GM21825 (cell line): ENCODE data around the gene S1PR5.
"Not testable (repeated sequence)": the region's sequence is repeated elsewhere in the genome, so short reads cannot be mapped to it uniquely, and the experiment has no call there.

ENCODE experiments used
- ATAC-seq: cut with Tn5 transposase; IDR thresholded peaks from one replicate; pipeline ENCODE4 v1.9.1; 2021; ENCODE audit warnings: mild to moderate bottlenecking, moderate library complexity; ENCODE audit not compliant: unreplicated experiment

The S1PR5 gene

DNA sequence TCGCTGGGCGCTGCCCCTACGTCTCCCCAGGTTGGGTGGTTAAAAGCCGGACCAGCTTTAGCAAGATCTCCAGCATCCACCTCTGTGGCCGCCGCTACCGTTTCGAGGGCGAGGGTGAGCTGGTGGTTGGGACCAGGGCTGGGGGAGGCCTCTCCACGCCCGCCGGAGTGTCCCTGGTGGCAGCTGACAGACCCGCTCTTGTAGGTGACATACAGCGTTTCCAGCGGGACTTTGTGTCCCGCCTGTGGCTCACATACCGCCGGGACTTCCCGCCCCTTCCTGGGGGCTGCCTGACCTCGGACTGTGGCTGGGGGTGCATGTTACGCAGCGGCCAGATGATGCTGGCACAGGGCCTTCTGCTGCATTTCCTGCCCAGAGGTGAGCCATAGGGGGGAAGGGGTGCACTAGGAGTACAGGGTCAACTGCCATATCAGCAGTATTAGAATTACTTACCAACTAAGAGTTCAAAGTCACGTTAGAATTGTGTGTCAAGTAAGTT lies 27.6 kb upstream of the S1PR5 start:
- ATAC-seq: no peak

DNA sequence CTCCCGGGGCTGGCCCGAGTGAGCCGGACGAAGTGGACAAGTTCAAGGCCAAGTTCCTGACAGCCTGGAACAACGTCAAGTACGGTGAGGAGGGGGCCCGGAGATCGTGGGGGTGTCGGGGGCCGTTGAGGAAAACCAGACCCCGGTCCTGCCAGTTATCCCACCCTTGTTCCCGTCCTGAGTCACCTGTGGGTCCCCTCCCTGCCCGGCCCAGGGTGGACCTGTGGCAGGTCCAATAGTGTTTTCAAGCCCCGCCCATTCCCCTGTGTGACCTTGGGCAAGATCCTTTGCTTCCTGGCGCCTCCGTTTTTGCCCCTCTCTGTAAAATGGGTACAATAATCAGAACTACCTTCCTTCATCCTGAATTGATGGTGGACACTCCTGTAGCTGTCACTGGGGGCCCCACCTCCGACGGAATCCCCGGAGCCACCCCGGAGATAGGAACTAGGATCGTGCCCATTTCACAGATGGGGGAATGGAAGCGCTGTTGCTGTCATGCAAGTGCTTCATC lies 27.1 kb upstream of the S1PR5 start:
- ATAC-seq: no peak

DNA sequence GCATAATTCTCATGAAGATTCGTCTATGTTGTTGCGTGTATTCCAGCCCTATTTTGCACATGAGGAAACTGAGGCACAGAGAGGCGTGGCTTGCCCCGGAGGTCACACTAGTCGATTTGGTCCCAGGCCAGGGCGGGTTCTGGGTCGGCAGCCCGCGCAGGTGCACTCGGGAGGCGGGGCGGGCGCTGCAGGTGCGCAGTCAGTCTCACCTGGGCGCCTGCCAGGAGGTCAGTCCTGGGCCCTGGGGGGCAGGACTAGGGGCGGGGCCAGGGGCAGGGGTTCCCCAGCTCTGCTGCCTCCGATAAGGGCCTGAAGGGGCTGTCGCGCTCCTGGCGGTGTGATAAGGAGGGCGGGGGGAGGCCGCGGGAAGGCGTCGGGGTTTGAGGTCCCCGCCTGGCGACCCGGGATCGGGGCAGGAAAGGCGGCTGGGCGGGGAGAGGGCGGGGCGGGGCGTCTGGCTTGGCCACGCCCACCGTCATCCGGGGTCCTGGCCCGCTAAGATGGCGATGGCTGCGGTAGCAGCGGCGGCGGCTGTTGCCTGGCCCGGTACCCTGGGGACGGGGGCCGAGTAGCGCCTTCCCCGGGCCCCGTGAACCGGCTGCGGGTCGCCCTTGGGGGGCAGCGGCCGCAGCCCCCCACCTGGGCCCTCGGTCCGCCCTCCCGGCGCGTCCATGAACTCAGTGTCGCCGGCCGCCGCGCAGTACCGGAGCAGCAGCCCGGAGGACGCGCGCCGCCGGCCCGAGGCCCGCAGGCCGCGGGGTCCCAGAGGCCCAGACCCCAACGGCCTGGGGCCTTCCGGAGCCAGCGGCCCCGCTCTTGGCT lies 26.4 kb upstream of the S1PR5 start, which contains the start of gene ATG4D:
TSS of gene ATG4D (plus strand) at position 485 of the 822 bp plus-strand sequence. CDS start at position 672, 187 bp downstream.
- peak; percentile 71 for ATAC-seq

DNA sequence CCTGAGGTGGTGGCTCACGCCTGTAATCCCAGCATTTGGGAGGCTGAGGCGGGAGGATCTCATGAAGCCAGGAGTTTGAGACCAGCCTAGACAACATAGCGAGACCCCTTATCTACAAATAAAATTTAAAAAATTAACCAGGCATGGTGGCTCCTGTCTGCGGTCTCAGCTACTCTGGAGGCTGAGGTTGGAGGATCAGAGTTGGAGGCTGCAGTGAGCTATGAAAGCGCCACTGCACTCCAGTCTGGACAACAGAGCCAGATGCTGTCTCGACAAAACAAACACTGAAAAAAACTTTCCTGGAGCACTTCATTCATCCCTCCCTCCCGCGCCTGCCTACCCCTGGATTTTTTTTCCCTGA lies 25.8 kb upstream of the S1PR5 start:
- ATAC-seq: no peak

DNA sequence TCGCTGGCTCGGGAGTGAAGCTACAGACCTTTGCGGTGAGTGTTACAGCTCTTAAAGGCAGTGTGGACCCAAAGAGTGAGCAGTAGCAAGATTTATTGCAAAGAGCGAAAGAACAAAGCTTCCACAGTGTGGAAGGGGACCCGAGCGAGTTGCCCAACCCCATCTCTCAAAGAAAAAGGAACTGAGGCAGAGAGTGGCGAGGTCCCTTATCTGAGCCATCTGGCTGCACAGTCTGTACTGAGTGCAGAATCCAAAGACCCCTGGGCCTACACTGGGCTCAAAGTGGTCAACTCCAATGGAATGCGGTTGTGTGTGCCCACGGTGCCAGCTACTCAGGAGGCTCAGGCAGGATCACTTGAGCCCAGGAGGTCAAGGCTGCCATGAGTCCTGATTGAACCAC lies 21.8 kb upstream of the S1PR5 start:
- not testable (repeated sequence) for ATAC-seq

DNA sequence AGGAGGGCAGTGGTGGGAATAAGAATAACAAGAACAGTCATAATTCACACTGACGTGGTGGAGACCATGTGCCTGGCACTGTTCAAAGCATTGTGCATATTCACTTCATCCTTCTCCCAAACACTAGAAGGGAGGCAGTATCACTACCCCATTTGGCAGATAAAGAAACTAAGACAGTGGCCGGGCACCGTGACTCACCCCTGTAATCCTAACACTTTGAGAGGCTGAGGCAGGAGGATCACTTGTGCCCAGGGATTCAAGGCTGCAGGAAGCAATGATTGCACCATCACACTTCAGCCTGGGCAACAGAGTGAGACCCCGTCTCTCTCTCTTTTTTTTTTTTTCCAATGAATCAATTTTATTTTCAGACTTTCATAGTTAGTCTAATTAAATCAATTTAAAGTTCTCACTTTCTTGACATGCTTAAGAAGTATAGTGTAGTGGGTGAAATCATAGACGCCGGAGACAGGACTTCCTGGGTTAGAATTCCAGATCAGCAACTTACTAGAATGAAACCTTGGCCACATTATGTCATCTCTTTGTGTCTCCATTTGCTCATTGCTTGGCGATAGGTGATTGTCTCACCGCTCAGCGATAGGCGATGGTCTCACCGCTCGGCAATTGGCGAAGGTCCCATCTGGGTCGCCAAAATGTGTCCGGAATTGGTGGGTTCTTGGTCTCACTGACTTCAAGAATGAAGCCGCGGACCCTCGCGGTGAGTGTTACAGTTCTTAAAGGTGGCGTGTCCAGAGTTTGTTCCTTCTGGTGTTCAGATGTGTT lies 21.1 kb upstream of the S1PR5 start:
- no peak for ATAC-seq

DNA sequence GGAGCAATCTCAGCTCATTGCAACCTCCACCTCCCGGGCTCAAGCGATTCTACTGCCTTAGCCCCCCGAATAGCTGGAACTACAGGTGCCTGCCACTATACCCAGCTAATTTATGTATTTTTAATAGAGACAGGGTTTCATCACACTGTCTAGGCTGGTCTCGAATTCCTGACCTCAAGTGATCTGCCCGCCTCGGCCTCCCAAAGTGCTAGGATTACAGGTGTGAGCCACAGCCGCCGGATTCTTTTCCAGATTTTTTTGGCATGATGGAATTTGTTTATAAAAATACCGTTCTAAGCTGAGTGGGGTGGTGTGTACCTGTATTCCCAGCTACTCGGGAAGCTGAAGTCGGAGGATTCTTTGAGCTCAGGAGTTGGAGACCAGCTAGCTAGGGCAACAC lies 20.4 kb upstream of the S1PR5 start:
- no peak for ATAC-seq

DNA sequence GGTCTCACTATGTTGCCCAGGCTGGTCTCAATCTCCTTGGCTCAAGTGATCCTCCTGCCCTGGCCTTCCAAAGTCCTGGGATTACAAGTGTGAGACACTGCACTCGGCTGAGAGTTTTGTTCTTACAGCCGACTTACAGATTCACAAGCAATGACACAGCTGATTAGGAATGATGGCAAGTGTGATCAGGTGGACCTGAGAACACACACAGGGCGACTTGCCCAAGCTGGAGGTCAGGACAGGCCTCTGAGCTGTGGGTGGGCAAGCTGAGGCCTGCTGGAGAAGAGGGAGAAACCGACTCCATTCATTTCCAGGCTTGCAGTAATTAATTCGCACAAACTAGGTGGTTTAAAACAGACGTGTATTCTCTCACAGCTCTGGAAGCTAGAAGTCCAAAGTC lies 18.4 kb upstream of the S1PR5 start:
- no peak for ATAC-seq

DNA sequence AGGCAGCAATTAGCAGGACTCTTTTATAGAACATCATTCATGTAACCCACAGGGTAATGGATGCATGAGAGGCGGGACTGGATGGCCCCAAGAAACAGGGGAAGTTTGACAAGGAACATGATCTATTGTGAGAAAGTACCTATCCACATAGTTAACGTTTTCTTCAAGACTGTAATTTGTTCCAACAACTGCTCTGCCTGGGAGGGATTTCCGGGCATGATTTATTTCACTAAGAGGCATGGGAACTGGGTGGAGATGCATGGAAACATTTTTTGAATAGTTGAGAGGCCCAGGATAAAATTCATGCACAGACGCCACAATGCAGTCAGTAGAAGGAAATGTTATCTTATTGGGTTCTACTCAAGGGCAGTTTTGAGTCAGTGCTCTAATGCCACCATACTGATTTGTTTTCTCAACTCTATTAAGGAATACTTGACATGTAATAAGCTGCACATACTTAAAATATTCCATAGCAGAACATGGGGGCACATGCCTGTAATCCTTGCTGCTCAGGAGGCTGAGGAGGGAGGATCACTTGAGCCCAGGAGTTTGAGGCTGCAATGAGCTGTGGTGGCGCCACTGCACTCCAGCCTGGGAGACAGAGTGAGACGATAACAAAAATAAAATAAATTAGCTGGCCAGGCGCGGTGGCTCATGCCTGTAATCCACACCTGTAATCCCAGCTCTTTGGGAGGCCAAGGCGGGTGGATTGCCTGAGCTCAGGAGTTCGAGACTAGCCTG lies 16.6 kb upstream of the S1PR5 start:
- no peak for ATAC-seq

DNA sequence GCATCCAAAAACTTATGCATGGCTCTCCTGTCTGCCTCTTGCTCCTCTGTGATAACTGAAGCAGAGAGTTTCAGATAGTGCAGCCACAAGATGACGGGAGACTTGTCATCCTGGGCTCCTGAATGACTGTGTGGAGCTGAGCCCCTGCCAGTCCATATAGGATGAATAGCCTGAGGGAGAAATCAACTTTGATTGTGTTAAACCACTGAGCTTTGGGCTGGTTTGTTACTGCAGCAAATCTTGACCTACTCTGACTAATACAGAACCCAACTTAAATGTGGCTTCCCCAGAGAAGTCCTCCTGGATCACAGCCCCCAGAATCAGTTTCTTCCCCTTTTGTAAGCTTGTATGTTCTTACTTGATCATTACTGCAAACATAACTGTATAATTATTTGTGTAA lies 15.2 kb upstream of the S1PR5 start:
- ATAC-seq: no peak

DNA sequence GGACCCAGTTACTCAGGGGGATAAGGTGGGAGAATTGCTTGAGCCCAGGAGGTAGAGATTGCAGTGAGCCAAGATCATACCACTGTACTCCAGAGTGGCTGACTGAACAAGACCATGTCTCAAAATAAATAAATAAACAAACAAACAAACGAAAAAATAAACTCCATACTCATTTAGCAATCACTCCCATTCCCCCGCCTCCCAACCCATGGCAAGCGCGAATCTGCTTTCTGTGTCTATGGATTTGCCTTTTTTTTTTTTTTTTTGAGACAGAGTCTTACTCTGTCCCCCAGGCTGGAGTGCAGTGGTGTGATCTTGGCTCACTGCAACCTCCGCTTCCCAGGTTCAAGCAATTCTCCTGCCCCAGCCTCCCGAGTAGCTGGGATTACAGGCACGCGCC lies 9.6 kb upstream of the S1PR5 start:
- ATAC-seq: not testable (repeated sequence)

DNA sequence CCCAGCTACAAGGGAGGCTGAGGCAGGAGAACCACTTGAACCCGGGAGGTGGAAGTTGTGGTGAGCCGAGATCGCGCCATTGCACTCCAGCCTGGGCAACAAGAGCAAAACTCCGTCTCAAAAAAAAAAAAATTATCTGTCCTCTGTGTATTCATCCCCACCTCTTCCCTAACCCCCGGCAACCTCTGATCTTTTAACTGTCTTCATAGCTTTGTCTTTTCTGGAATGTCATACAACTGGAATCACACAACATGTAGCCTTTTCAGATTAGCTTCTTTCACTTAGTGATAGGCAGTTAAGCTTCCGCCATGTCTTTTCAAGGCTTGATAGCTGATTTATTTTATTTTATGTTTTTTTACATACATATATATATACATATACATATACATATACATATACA lies 8.4 kb upstream of the S1PR5 start:
- no peak for ATAC-seq

DNA sequence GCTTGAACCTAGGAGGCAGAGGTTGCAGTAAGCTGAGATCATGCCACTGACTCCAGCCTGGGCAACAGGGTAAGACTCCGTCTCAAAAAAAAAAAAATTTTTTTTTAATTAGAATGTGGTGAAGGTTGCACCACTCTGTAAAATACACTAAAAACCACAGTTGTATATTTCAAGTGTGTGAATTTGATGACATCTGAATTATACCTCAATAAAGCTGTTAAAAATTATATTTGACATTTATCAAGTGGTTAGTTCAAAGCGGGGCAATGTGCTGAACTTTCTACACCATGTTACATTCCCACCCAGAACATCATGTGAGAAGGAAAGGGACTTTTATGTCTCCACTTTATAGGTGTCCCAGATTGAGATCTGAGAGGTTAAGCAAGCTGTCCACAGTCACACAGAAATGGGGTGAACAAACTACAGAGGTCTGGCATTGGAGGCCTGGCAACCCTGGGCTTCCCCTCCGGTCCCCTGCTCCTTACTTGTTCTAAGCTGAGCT lies 5.9 kb upstream of the S1PR5 start:
- ATAC-seq: no peak

DNA sequence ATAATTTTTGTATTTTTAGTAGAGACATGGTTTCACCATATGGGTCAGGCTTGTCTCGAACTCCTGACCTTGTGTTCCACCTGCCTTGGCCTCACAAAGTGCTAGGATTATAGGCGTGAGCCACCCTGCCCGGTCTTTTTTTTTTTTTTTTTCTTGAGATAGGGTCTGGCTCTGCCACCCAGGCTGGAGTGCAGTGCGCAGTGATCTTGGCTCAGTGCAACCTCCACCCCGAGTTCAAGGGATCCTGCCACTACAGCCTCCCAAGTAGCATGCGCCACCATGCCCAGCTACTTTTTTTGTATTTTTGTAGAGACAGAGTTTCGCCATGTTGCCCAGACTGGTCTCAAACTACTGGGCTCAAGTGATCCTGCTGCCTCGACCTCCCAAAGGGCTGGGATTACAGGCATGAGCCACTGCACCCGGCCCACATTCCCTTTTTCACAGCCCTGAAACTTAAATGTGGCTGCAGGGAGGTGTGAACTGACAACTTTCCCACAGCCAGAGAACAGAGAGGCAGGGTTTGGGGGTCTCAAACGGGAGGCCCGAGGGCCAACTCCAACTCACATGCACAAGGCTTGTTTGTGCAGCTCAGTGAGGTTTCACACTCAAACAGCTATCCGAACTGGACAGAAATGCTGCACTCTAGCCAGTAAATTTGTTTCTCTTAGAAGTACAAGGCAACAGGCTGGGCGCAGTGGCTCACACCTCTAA lies 4.4 kb upstream of the S1PR5 start:
- no peak for ATAC-seq

DNA sequence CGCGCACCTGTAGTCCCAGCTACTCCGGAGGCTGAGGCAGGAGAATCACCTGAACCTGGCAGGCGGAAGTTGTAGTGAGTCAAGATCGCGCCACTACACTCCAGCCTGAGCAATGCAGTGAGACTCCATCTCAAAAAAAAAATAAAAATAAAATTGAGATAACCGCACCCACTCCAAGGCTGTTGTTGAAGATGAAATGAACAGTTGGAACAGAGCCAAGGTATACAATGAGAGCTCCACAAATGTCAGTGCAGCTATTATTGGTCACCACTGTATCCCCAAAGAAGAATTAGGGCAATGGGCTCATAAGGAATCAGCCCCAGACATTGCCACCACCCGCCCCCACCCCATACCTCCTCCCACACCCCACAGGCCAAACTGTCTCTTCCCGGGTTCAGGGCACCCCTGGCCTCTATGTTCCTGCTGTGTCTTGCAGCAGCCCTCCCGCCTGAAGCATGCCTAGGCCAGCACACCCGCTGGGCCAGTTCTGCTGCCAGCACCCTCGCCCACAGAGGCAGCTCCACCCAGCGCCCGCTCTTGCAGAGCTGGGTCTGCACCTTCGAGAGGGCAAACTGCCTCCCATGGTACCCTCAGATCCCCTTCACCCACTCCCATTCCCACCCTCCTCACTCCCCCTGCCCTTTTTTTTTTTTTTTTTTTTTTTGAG lies 3.5 kb upstream of the S1PR5 start:
- ATAC-seq: no peak

DNA sequence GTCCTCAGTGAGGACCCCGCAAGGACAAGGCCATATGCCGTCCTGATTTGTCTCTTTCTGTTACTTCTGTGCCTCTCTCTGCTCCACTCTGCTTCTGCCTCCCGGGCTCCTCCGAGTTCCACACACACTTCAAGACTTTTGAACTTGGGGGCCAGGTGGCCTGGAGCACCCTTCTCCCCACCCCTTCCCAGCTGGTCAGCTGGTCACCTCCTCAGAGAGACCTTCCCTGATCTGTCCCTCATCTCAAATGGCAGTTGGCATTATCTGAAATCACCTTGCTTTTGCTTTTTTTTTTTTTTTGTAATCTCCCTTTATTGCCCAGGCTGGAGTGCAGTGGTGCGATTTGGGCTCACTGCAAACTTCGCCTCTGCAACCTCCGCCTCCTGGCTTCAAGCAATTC lies 2.2 kb upstream of the S1PR5 start:
- no peak for ATAC-seq

DNA sequence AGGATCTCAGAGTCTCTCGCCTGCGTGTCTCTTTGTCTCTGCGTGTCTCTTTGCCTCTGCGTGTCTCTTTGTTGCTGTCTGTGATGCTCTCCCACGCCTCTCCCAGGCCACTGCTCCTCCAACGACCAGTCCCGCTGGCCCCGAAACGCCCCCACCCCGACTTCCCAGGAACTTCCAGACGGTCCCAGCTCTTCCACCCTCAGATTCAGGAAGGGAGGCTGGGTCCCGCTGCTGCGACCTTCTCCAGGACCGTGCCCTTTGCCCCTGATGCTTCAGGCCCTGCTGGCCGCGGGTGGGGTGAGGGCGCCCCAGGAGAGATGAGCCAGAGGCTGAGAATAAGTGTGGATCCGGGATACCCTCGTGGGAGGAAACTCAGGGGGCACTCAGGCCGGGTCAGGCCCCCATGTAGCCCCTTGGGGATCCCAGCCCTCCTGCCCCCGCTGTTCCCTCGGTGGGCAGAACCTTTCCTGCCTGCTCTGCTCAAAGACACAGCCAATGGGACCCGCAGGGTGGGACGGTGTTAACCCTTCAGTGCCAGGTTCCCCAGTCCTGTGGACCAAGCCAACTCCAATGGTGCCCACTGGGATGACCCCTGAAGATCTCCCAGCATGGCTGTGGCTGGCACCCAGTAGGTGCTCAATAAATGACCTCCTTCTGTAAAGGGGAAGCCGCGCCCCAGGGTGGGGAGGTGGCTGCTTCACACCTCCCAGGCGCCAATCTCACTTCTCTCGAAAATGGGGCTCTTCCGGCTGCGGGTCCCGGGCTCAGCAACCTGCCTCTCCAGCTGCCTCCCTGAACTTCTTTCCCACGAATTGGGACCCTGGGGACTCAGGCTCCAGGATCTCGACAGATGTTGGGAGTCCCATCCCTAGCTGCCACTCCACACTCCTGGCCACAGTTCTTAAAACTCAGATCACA lies 1.5 kb upstream of the S1PR5 start:
- ATAC-seq: no peak

DNA sequence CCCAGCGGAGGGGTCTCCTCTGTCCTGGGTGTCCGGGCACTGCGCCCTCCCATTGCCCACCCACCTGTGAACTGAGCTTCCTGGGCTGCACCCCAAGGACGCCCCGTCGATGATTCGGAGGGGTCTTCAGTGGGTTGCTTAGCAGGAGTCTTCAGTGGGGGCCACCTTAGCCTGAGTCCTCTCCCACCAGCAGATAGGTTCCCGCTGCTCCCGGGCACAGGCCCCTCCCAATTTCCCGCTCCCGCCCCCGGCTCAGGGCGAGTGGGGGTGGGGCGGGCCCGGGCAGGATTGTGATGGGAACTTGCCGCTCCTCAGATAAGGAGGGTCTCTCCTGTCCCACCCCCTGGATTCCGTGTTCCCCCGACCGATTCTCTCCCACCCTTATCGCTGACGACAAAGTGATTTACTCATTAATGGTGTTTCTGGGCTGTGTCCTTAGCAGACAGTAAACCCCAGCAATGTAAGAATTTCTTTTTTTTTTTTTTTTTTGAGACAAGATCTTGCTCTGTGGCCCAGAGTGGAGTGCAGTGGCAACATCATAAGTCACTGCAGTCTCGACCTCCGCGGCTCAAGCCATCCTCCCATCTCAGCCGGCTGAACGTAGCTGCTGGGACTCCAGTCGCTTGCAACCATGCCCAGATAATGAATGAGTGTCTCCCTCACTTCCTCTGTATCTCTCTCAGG lies 655 bp upstream of the S1PR5 start:
- ATAC-seq: no peak
